H1 (cell line): ENCODE data around the gene OSBPL6.

Source experiments
- CHD1 ChIP-seq: IDR thresholded peaks from 2 replicates; pipeline ENCODE4 v1.6.1; 2012; ENCODE audit warnings: low read depth, low read length, improper control_type of control experiment
- CTCF ChIP-seq, 3 experiments: IDR thresholded peaks; 1 replicate in 2 of 3; 2 replicates in 1 of 3; pipeline versions ENCODE4 v1.5.1 to v1.6.1; 2011; ENCODE audit warnings: low read length in 3 of 3, mild to moderate bottlenecking in 3 of 3, inconsistent platforms in 2 of 3, low read depth in 1 of 3, moderate library complexity in 1 of 3; ENCODE audit not compliant: insufficient read depth in 1 of 3; ENCODE audit errors: control extremely low read depth in 1 of 3
- EZH2 ChIP-seq: fragments of 200-600 bp; sonication (generic); IDR thresholded peaks from 2 replicates; pipeline ENCODE4 v1.7.1; 2012; ENCODE audit warnings: low read depth, mild to moderate bottlenecking, moderate library complexity, low read length, inconsistent platforms; ENCODE audit not compliant: severe bottlenecking
- KDM1A ChIP-seq: fragments of 200-600, 300-600 bp; sonication (generic); IDR thresholded peaks from 2 replicates; pipeline ENCODE4 v1.7.1; 2016; ENCODE audit warnings: mild to moderate bottlenecking, low read length, borderline replicate concordance
- POLR2AphosphoS5 ChIP-seq: IDR thresholded peaks from 2 replicates; pipeline ENCODE4 v1.6.1; 2011; ENCODE audit warnings: low read depth, low read length
- RBBP5 ChIP-seq: IDR thresholded peaks from 2 replicates; pipeline ENCODE4 v1.7.1; 2012; ENCODE audit warnings: low read depth, mild to moderate bottlenecking, inconsistent platforms, low read length, moderate library complexity, borderline replicate concordance
- RFX5 ChIP-seq: IDR thresholded peaks from 2 replicates; pipeline ENCODE4 v1.6.1; 2011; ENCODE audit warnings: low read depth, low read length, improper control_type of control experiment, borderline replicate concordance

DNA sequence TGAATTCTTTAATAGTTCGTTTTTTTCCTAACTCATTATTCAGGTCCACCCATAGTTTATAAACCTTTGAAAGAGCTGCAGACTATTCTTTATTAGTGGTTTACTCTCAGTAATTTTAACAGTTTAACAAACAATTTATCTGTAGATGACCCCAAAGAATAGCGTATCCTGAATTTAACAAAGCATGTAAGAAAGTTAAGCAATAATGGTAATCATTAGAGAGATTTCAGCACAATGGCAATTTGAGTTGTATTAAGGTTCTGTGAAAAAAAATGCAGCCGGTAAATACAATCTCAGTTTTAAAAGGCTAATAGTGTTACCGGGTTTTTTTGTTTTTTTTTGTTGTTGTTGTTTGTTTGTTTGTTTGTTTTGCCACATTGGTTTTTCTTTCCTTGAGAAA lies 41.8 kb upstream of the OSBPL6 start:
- TF ChIP-seq CHD1 (no peak), CTCF (IDR thresholded peaks at IDR 0.05; ENCODE audit: control extremely low read depth in 1 of 3, insufficient read depth in 1 of 3, low read depth in 1 of 3, low read length in 3 of 3) (no peak), EZH2 (no peak), RBBP5 (no peak), POLR2AphosphoS5 (no peak), KDM1A (no peak), RFX5 (no peak)
